NT2/D1 (cell line): ENCODE measurements around the gene ST6GAL2.

ENCODE experiments used
- YY1 ChIP-seq: IDR thresholded peaks from 2 replicates; pipeline ENCODE4 v1.6.1; 2011; ENCODE audit not compliant: insufficient read length, insufficient read depth
- ZNF274 ChIP-seq: IDR thresholded peaks from 2 replicates; pipeline ENCODE4 v1.6.1; 2011; ENCODE audit warnings: mild to moderate bottlenecking, low read depth, low read length

DNA sequence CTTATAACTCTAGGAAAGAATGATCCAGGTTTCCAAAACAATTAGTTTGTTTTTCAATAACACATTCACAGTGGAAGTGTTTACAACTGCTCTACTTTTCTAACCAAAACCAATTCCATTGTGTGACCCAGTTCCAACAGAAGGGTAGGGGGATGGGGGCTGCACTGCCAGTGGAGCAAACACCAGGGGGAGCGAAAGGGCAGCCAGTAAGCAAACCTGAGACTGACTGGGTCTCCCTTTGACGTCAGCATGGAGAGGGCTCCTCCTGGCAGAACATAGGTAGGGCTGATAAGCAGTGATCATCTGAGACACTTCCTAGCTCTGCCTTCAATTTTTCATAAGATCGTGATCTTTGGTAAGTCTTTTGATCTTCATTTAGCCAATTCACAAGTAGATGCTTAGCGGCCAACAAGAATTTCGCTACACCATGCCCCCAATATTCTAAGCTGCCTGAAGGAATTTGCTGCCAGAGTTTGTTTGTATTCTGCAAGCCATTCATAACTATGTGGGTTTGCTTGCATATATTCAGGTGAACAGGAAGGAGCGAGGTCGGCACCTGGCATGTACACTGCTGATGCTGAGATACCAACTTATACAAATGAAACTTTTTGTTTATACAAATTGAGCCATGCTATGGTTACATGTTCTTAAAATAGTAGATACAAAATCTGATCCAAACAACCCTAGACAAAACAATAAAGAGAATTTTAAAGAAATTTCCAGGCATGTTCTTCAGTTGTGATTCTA lies 45.9 kb downstream of the ST6GAL2 start:
- no peak for TF ChIP-seq ZNF274
- no peak for TF ChIP-seq YY1
